MM.1S (cell line): Measurements from ENCODE around the gene CHCHD3.

ENCODE experiments used
- EZH2 ChIP-seq: fragments of 300-600 bp; sonication (generic); optimal IDR thresholded peaks from 2 replicates; pipeline ENCODE3; 2017; ENCODE audit warnings: low read depth, mild to moderate bottlenecking, antibody characterized with exemption, low read length, mixed read lengths
- TF ChIP-seq, protein P1 (sequence below): fragments of 300-600 bp; sonication (generic); IDR thresholded peaks from 2 replicates; pipeline ENCODE4 v1.5.1; 2016; ENCODE audit warnings: antibody characterized with exemption, low read length, mixed read lengths

DNA sequence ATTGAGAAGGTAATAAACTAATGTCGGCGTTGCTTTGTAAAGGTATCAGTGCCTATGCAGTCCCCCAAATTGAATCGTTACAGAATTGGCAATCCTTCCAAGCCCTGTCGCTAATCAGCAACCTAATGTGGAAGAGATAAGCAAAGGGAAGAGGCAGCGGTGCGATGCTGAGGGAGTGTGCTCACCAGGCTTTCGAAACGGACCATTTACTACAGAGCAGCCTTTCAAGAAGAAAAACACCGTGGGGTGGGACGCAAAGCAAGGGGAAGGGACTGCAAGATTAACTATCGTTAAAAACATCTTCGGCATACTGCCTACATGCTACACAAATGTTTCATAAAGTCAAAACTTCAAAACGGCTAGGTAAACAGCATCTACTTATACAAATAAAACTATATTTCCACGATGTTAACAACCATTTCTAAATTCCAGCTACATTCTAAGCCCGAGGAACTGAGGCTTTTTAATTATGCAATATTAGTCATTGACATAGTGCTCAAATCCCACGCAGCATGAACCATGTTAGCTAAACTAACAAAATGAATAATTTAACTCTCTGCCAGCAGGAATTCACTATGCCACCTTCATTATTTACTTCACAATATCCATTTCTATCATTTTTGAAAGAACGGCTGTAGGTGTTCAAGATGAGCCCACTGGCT lies 85.2 kb downstream of the CHCHD3 start:
- TF ChIP-seq EZH2 = no peak
- TF ChIP-seq, protein P1, sequence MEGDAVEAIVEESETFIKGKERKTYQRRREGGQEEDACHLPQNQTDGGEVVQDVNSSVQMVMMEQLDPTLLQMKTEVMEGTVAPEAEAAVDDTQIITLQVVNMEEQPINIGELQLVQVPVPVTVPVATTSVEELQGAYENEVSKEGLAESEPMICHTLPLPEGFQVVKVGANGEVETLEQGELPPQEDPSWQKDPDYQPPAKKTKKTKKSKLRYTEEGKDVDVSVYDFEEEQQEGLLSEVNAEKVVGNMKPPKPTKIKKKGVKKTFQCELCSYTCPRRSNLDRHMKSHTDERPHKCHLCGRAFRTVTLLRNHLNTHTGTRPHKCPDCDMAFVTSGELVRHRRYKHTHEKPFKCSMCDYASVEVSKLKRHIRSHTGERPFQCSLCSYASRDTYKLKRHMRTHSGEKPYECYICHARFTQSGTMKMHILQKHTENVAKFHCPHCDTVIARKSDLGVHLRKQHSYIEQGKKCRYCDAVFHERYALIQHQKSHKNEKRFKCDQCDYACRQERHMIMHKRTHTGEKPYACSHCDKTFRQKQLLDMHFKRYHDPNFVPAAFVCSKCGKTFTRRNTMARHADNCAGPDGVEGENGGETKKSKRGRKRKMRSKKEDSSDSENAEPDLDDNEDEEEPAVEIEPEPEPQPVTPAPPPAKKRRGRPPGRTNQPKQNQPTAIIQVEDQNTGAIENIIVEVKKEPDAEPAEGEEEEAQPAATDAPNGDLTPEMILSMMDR = no peak
